A673 (cell line): ENCODE data around the gene KLF3.

Experiments used
- EZH2 ChIP-seq: fragments of 200-600 bp; sonication (generic); IDR thresholded peaks from 2 replicates; pipeline ENCODE4 v1.6.1; 2017; ENCODE audit warnings: borderline replicate concordance, low read depth, mild to moderate bottlenecking, mixed read lengths, antibody characterized with exemption, low read length; ENCODE audit not compliant: poor library complexity, severe bottlenecking
- TF ChIP-seq, protein P1 (sequence below): fragments of 300-800, 200-600 bp; sonication (generic); conservative IDR thresholded peaks from 2 replicates; pipeline ENCODE4 v1.5.1; 2017; ENCODE audit warnings: low read depth, mild to moderate bottlenecking, antibody characterized with exemption, low read length, moderate library complexity, mixed read lengths

- TF ChIP-seq, protein P1, sequence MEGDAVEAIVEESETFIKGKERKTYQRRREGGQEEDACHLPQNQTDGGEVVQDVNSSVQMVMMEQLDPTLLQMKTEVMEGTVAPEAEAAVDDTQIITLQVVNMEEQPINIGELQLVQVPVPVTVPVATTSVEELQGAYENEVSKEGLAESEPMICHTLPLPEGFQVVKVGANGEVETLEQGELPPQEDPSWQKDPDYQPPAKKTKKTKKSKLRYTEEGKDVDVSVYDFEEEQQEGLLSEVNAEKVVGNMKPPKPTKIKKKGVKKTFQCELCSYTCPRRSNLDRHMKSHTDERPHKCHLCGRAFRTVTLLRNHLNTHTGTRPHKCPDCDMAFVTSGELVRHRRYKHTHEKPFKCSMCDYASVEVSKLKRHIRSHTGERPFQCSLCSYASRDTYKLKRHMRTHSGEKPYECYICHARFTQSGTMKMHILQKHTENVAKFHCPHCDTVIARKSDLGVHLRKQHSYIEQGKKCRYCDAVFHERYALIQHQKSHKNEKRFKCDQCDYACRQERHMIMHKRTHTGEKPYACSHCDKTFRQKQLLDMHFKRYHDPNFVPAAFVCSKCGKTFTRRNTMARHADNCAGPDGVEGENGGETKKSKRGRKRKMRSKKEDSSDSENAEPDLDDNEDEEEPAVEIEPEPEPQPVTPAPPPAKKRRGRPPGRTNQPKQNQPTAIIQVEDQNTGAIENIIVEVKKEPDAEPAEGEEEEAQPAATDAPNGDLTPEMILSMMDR, result no peak
- no peak for TF ChIP-seq EZH2
These were observed 45.5 kb upstream of the KLF3 start for GRCh38 chr4:38618505-38618904.
